ENCODE data around the gene MTCH1.

DNA sequence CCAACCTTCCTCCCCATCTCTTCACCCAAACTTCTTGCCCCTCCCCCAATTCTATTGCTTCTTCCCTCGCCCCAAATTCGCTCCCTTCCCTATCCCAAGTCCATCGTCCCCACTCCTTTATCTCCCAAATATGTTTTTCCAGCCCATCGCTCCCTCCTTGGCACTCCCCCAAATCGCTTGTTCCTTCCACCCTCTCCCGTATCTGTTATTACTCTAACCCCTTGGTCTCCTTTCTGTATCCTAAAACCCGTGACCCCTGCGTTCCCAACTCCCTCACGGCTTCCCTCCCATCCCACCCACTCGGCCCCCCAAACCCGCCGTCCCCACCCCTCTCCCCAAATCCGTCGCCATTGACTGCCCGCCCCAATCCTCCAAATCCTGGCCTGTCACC is 584 bp downstream of the MTCH1 start:
- TF ChIP-seq, protein P1, sequence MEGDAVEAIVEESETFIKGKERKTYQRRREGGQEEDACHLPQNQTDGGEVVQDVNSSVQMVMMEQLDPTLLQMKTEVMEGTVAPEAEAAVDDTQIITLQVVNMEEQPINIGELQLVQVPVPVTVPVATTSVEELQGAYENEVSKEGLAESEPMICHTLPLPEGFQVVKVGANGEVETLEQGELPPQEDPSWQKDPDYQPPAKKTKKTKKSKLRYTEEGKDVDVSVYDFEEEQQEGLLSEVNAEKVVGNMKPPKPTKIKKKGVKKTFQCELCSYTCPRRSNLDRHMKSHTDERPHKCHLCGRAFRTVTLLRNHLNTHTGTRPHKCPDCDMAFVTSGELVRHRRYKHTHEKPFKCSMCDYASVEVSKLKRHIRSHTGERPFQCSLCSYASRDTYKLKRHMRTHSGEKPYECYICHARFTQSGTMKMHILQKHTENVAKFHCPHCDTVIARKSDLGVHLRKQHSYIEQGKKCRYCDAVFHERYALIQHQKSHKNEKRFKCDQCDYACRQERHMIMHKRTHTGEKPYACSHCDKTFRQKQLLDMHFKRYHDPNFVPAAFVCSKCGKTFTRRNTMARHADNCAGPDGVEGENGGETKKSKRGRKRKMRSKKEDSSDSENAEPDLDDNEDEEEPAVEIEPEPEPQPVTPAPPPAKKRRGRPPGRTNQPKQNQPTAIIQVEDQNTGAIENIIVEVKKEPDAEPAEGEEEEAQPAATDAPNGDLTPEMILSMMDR (IDR thresholded peaks at IDR 0.05): no peak
- TF ChIP-seq POLR2A (IDR thresholded peaks at IDR 0.05): no peak
